ENCODE results near the gene SERPINE3.

DNA sequence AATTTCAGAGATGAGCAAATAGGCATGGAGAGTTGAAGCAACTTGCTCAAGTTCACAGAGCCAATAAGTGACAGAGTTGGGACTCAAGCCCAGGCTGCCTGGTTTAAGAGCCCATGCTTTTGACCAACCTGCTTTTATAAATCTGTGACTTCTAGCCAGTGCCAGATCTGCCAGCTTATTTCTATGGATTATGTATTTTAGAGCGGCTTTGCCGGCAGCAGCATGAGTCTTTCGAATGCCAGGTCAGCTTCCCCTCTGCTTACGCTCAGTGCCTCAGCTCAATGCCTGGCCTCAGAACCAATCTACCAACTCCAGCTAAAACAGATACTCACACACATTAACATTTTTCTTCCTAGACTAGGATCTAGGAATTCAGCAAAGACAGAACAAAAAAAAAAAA is 2.3 kb downstream of the SERPINE3 start:
- TF ChIP-seq, protein P1, sequence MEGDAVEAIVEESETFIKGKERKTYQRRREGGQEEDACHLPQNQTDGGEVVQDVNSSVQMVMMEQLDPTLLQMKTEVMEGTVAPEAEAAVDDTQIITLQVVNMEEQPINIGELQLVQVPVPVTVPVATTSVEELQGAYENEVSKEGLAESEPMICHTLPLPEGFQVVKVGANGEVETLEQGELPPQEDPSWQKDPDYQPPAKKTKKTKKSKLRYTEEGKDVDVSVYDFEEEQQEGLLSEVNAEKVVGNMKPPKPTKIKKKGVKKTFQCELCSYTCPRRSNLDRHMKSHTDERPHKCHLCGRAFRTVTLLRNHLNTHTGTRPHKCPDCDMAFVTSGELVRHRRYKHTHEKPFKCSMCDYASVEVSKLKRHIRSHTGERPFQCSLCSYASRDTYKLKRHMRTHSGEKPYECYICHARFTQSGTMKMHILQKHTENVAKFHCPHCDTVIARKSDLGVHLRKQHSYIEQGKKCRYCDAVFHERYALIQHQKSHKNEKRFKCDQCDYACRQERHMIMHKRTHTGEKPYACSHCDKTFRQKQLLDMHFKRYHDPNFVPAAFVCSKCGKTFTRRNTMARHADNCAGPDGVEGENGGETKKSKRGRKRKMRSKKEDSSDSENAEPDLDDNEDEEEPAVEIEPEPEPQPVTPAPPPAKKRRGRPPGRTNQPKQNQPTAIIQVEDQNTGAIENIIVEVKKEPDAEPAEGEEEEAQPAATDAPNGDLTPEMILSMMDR (IDR thresholded peaks at IDR 0.05; ENCODE audit: insufficient read depth, low read length), result no peak
- no peak for TF ChIP-seq POLR2AphosphoS5 (IDR thresholded peaks at IDR 0.05; ENCODE audit: low read depth)
- TF ChIP-seq SPI1 (IDR thresholded peaks at IDR 0.05; ENCODE audit: borderline replicate concordance, low read depth), result no peak
- TF ChIP-seq REST (IDR thresholded peaks at IDR 0.05; ENCODE audit: insufficient replicate concordance, low read depth), result no peak
- TF ChIP-seq GABPA (IDR thresholded peaks at IDR 0.05; ENCODE audit: low read depth), result no peak

Measured in HL-60 (cell line).